ENCODE measurements around the gene SLC66A2.

The SLC66A2 gene

GRCh38 chr18:79975985-79976680 lies 24.7 kb upstream of the SLC66A2 start:
- no peak for TF ChIP-seq GATA3 (IDR thresholded peaks at IDR 0.05; ENCODE audit: low read depth, low read length)
- TF ChIP-seq GATA2 (IDR thresholded peaks at IDR 0.05; ENCODE audit: low read depth, low read length), result no peak

- TF ChIP-seq GATA2 (IDR thresholded peaks at IDR 0.05; ENCODE audit: low read depth, low read length) (no peak), GATA3 (IDR thresholded peaks at IDR 0.05; ENCODE audit: low read depth, low read length) (no peak)
Observed at GRCh38 chr18:79975043-79975442, 23.6 kb upstream of the SLC66A2 start.

- TF ChIP-seq GATA2 (IDR thresholded peaks at IDR 0.05; ENCODE audit: low read depth, low read length), result no peak
- no peak for TF ChIP-seq GATA3 (IDR thresholded peaks at IDR 0.05; ENCODE audit: low read depth, low read length)
Observed at GRCh38 chr18:79974025-79974654, 22.7 kb upstream of the SLC66A2 start.

- TF ChIP-seq GATA3 (IDR thresholded peaks at IDR 0.05; ENCODE audit: low read depth, low read length) (no peak), GATA2 (IDR thresholded peaks at IDR 0.05; ENCODE audit: low read depth, low read length) (no peak)
Observed at GRCh38 chr18:79973517-79973916, 22.1 kb upstream of the SLC66A2 start.

GRCh38 chr18:79972720-79973119 lies 21.3 kb upstream of the SLC66A2 start:
- TF ChIP-seq GATA3 (IDR thresholded peaks at IDR 0.05; ENCODE audit: low read depth, low read length), result no peak
- TF ChIP-seq GATA2 (IDR thresholded peaks at IDR 0.05; ENCODE audit: low read depth, low read length), result no peak

GRCh38 chr18:79971986-79972385 lies 20.5 kb upstream of the SLC66A2 start:
- TF ChIP-seq GATA3 (IDR thresholded peaks at IDR 0.05; ENCODE audit: low read depth, low read length), result no peak
- TF ChIP-seq GATA2 (IDR thresholded peaks at IDR 0.05; ENCODE audit: low read depth, low read length), result no peak

GRCh38 chr18:79971211-79971952 lies 19.9 kb upstream of the SLC66A2 start:
- TF ChIP-seq GATA2 (IDR thresholded peaks at IDR 0.05; ENCODE audit: low read depth, low read length) (no peak), GATA3 (IDR thresholded peaks at IDR 0.05; ENCODE audit: low read depth, low read length) (no peak)

- TF ChIP-seq GATA3 (IDR thresholded peaks at IDR 0.05; ENCODE audit: low read depth, low read length), result no peak
- TF ChIP-seq GATA2 (IDR thresholded peaks at IDR 0.05; ENCODE audit: low read depth, low read length), result no peak
Observed at GRCh38 chr18:79970419-79971133, 19.1 kb upstream of the SLC66A2 start.

- TF ChIP-seq GATA3 (IDR thresholded peaks at IDR 0.05; ENCODE audit: low read depth, low read length) (no peak), GATA2 (IDR thresholded peaks at IDR 0.05; ENCODE audit: low read depth, low read length) (no peak)
Observed at GRCh38 chr18:79965119-79965902, 13.9 kb upstream of the SLC66A2 start.

- TF ChIP-seq GATA2 (IDR thresholded peaks at IDR 0.05; ENCODE audit: low read depth, low read length) (no peak), GATA3 (IDR thresholded peaks at IDR 0.05; ENCODE audit: low read depth, low read length) (no peak)
Observed at GRCh38 chr18:79964330-79965118, 13.1 kb upstream of the SLC66A2 start, which contains the start of gene HSBP1L1. Gene HSBP1L1 (plus strand): TSS chr18:79964643. CDS start chr18:79964736, 93 bp downstream.

- no peak for TF ChIP-seq GATA2 (IDR thresholded peaks at IDR 0.05; ENCODE audit: low read depth, low read length)
- TF ChIP-seq GATA3 (IDR thresholded peaks at IDR 0.05; ENCODE audit: low read depth, low read length), result no peak
Observed at GRCh38 chr18:79963658-79964329, 12.3 kb upstream of the SLC66A2 start.
